GM12878 (cell line): ENCODE data around the gene MCM8. TPM values are rescaled to one million over a fixed set of nuclear protein-coding genes. Genes with fewer than 3 reads are reported as not detected.

Experiments used
- ATAC-seq: fragments of 200-7000 bp; cut with Tn5 transposase; 3 replicates; pipeline ENCODE4 v1.9.1; 2020; ENCODE audit warnings: mild to moderate bottlenecking, moderate library complexity
- BruUV-seq: library from RNA; stranded (reverse); fragments of 400-500 nt; replicated peaks from 2 replicates; lab custom pipeline; 2021; lab: Mats Ljungman, UMichigan
- CTCF ChIA-PET: fragments of 300-600 bp; sonication (Branson Sonifier 250); formaldehyde crosslinking; extraction: SDS; loops from one replicate; lab custom pipeline; 2021; ENCODE audit warnings: inconsistent platforms; lab: Yijun Ruan, JAX
- POLR2A ChIA-PET: fragments of 350-600 bp; formaldehyde crosslinking; extraction: SDS; loops from one replicate; lab custom pipeline; 2021; ENCODE audit warnings: inconsistent platforms; lab: Charles Lee
- RAD21 ChIA-PET: fragments of 300-600 bp; sonication (Branson Sonifier 250); formaldehyde crosslinking; loops from one replicate; lab custom pipeline; 2023; ENCODE audit warnings: antibody characterized with exemption; ENCODE audit not compliant: unreplicated experiment; lab: Charles Lee
- SMC1A ChIA-PET: fragments of 300-600 bp; sonication (Branson Sonifier 250); formaldehyde crosslinking; loops from one replicate; lab custom pipeline; 2023; ENCODE audit not compliant: unreplicated experiment, uncharacterized antibody; lab: Charles Lee
- DNase-seq: peaks from one replicate; pipeline ENCODE4 v3.0.0-alpha.2; 2011; ENCODE audit warnings: low read depth, low spot score
- FAIRE-seq: peaks from 3 replicates; lab custom pipeline; 2011; peaks lifted over from hg19 to GRCh38; lab: Jason Lieb, UNC
- H2AFZ ChIP-seq: 2 replicates; pipeline ENCODE4 v1.6.0; 2011; ENCODE audit warnings: low read depth, low read length, control low read depth; ENCODE audit not compliant: control insufficient read depth
- H3K27ac ChIP-seq: 2 replicates; pipeline ENCODE4 v1.5.1; 2011; ENCODE audit warnings: control low read depth; ENCODE audit not compliant: control insufficient read depth, insufficient read depth
- H3K27me3 ChIP-seq, 2 experiments: replicated peaks in 1 of 2; 2 replicates each; pipeline versions ENCODE4 v1.6.0 to v1.6.1; 2011; ENCODE audit warnings: low read length in 1 of 2; ENCODE audit not compliant: control insufficient read depth in 2 of 2, insufficient read depth in 2 of 2
- H3K36me3 ChIP-seq, 2 experiments: 2 replicates each; pipeline ENCODE4 v1.5.1; 2011; ENCODE audit warnings: low read length in 1 of 2; ENCODE audit not compliant: control insufficient read depth in 2 of 2, insufficient read depth in 2 of 2
- H3K4me1 ChIP-seq: 2 replicates; pipeline ENCODE4 v1.6.1; 2011; ENCODE audit warnings: mild to moderate bottlenecking, low read length, moderate library complexity, mixed read lengths; ENCODE audit not compliant: control insufficient read depth, insufficient read depth
- H3K4me2 ChIP-seq: 2 replicates; pipeline ENCODE4 v1.6.0; 2011; ENCODE audit warnings: control low read depth; ENCODE audit not compliant: control insufficient read depth, insufficient read depth
- H3K4me3 ChIP-seq: fragments of 200-600 bp; sonication (generic); 2 replicates; pipeline ENCODE4 v1.5.1; 2016
- H3K79me2 ChIP-seq: 2 replicates; pipeline ENCODE4 v1.6.0; 2011; ENCODE audit warnings: low read length; ENCODE audit not compliant: control insufficient read depth, insufficient read depth
- H3K9ac ChIP-seq: 2 replicates; pipeline ENCODE4 v1.8.0; 2011; ENCODE audit warnings: low read length, control low read depth, mixed read lengths; ENCODE audit not compliant: control insufficient read depth, insufficient read depth
- H3K9me3 ChIP-seq: replicated peaks from 3 replicates; pipeline ENCODE4 v1.5.1; 2011; ENCODE audit warnings: mild to moderate bottlenecking, low read length; ENCODE audit not compliant: control insufficient read depth, insufficient read depth
- H4K20me1 ChIP-seq: 2 replicates; pipeline ENCODE4 v1.6.0; 2011; ENCODE audit not compliant: control insufficient read depth, insufficient read depth
- E4F1 ChIP-seq: fragments of 450-650 bp; IDR thresholded peaks from 2 replicates; pipeline ENCODE4 v1.6.1; 2018; ENCODE audit warnings: borderline replicate concordance, mild to moderate bottlenecking; ENCODE audit not compliant: partially characterized antibody
- GATAD2B ChIP-seq: fragments of 450-650 bp; conservative IDR thresholded peaks from 2 replicates; pipeline ENCODE4 v1.6.1; 2017; ENCODE audit warnings: low read depth, mild to moderate bottlenecking, moderate library complexity
- NFYB ChIP-seq: IDR thresholded peaks from 2 replicates; pipeline ENCODE4 v1.6.1; 2011; ENCODE audit warnings: low read depth, mild to moderate bottlenecking, low read length, improper control_type of control experiment, moderate library complexity; ENCODE audit not compliant: insufficient read depth
- RELA ChIP-seq: fragments of 450-650 bp; IDR thresholded peaks from 2 replicates; pipeline ENCODE4 v1.8.0; 2014; ENCODE audit warnings: borderline replicate concordance; ENCODE audit not compliant: partially characterized antibody
- WGBS: methylation state at CpG from one replicate; pipeline ENCODE4 v1.1.6; 2016; ENCODE audit warnings: low lambda C conversion rate; ENCODE audit not compliant: insufficient replicate concordance, insufficient coverage; ENCODE audit errors: missing lambda C conversion rate; 5-methylcytosine and 5-hydroxymethylcytosine counted together
- in situ Hi-C: fragments of 300-500 bp; cut with MboI; formaldehyde crosslinking; loops from 9 replicates; pipeline ENCODE4 v1.14.3; 2018; ENCODE audit warnings: mixed read lengths
- intact Hi-C: fragments of 100-400 bp; cut with micrococcal nuclease; formaldehyde crosslinking; loops from one replicate; pipeline ENCODE4 v1.14.2; 2022; ENCODE audit not compliant: unreplicated experiment
- polyA plus RNA-seq, 11 experiments: library from polyadenylated mRNA; depleted of rRNA in 4 of 11; unstranded in 6 of 11; stranded (reverse) in 5 of 11; fragments of >200 nt; fragmentation: Nextera tagmentation in 4 of 11; fragmentation: Illumina TruSeq in 1 of 11; extraction: Ambion mirVana in 4 of 11; extraction: Trizol in 1 of 11; gene quantifications; 1 replicate in 1 of 11; 2 replicates in 10 of 11; pipeline versions ENCODE4 v1.2.1 to v1.2.3, GENCODE V29; 2011 to 2016; ENCODE audit warnings: inconsistent platforms in 2 of 11, missing spikeins in 2 of 11, low read depth in 1 of 11
- total RNA-seq, 4 experiments: library from RNA; depleted of rRNA in 3 of 4; stranded (reverse); fragments of >200 nt in 3 of 4; fragmentation: Illumina TruSeq in 1 of 4; extraction: Trizol in 1 of 4; gene quantifications; 2 replicates each; pipeline versions ENCODE4 v1.2.1 to v1.2.3, GENCODE V29; 2013 to 2021

Gene MCM8
- total and polyA plus RNA-seq, 10 of the 15 experiments (the other 5 are each of a cell fraction or from before 2014, with no cell fraction given), result 3.2 to 28.2 (median 16.0) TPM

- no peak for TF ChIP-seq E4F1
- TF ChIP-seq, all 136 proteins: peak for 0
These were observed 17.0 kb downstream of the MCM8 start (continued) for GRCh38 chr20:5967469-5967868.

- ChIA-PET POLR2A (no interaction called here), SMC1A (interaction anchor here (1.2 to 1.8 kb wide), 2 partner anchors 10 to 12 kb away, joined by 3 to 5 read pairs; no protein-coding TSS in a partner anchor)
- Histone ChIP-seq H3K79me2 (no peaks in the 10 kb centered on the region), H3K27ac (no peak overlapping the region)
- intact Hi-C loops, result no loop called here
- TF ChIP-seq GATAD2B (no peak), NFYB (no peak), RELA (no peak)
- TF ChIP-seq, all 136 proteins: peak for 0
- BruUV-seq, result no TSS peak
- no peak overlapping the region for H3K4me3 ChIP-seq
- DNase-seq (no peak), FAIRE-seq (no peak), ATAC-seq (no peak)
- ChIA-PET CTCF (interaction anchor here (1.1 to 1.4 kb wide), 3 partner anchors 21 to 439 kb away, joined by 3 to 4 read pairs (median 4); no protein-coding TSS in a partner anchor), RAD21 (no interaction called here)
- no peaks in the 10 kb centered on the region for H3K27me3 ChIP-seq
- no peak overlapping the region for H3K4me2 ChIP-seq
- H3K9ac ChIP-seq, result no peak overlapping the region
- 100% methylated on average over 2 of the region's 3 CpGs for WGBS
- H4K20me1 ChIP-seq, result no peaks in the 10 kb centered on the region
- H3K9me3 ChIP-seq, result no peaks in the 10 kb centered on the region
- in situ Hi-C loops, result no loop called here
- no peaks in the 10 kb centered on the region for H3K4me1 ChIP-seq
- H3K36me3 ChIP-seq, result peaks cover 5 to 27% of the 10 kb centered on the region in 2 experiments
- H2AFZ ChIP-seq, result no peak overlapping the region
These were observed 18.0 kb downstream of the MCM8 start for GRCh38 chr20:5968462-5968861.
